ENCODE results near the gene MGAT1. TPM values are rescaled to one million over a fixed set of nuclear protein-coding genes. Genes with fewer than 3 reads are reported as not detected.
A peak's percentile ranks its signal among the peaks of the same experiment; 100 is the strongest.

Gene MGAT1
- total RNA-seq, 2 donors from 2014 or later, result 101 to 115 TPM

- Histone ChIP-seq H3K9ac (ENCODE audit: low read depth in 2 of 2, low read length in 2 of 2) (peak overlapping the region; percentile 59 to 88), H3K27ac (peak overlapping the region; percentile 99), H3K4me3 (peak overlapping the region; percentile 98), H3K36me3 (no peaks in the 10 kb centered on the region), H3K4me1 (peaks cover 27% of the 10 kb centered on the region), H3K9me3 (no peaks in the 10 kb centered on the region), H3K27me3 (no peaks in the 10 kb centered on the region)
- TF ChIP-seq CTCF (IDR thresholded peaks at IDR 0.05), result no peak
- DNase-seq, result peak; percentile 75
- intact Hi-C loops (cut with DNase I), result no loop called here
Observed at GRCh38 chr5:180803181-180804128, 849 bp upstream of the MGAT1 start.

GRCh38 chr5:180801596-180802324, 846 bp downstream of the MGAT1 start:
- no peak for DNase-seq
- H3K4me3 ChIP-seq, result peak overlapping the region; percentile 98
- H3K27me3 ChIP-seq, result no peaks in the 10 kb centered on the region
- intact Hi-C loops (cut with DNase I), result no loop called here
- peak overlapping the region; percentile 69 to 72 for H3K9ac ChIP-seq (ENCODE audit: low read depth in 2 of 2, low read length in 2 of 2)
- no peak for TF ChIP-seq CTCF (IDR thresholded peaks at IDR 0.05)
- peak overlapping the region; percentile 99 for H3K27ac ChIP-seq
- peaks cover 19% of the 10 kb centered on the region for H3K4me1 ChIP-seq
- H3K36me3 ChIP-seq, result no peaks in the 10 kb centered on the region
- H3K9me3 ChIP-seq, result no peaks in the 10 kb centered on the region

- intact Hi-C loops (cut with DNase I), result no loop called here
Observed at GRCh38 chr5:180799902-180800801, 2.5 kb downstream of the MGAT1 start.

GRCh38 chr5:180799194-180799593, 3.4 kb downstream of the MGAT1 start:
- intact Hi-C loops (cut with DNase I), result no loop called here
- no peak overlapping the region for H3K9ac ChIP-seq (ENCODE audit: low read depth in 2 of 2, low read length in 2 of 2)
- H3K4me3 ChIP-seq, result no peak overlapping the region

More at GRCh38 chr5:180799902-180800801, 2.5 kb downstream of the MGAT1 start:
- Histone ChIP-seq H3K27me3 (no peaks in the 10 kb centered on the region), H3K4me1 (peaks cover 13% of the 10 kb centered on the region), H3K9ac (ENCODE audit: low read depth in 2 of 2, low read length in 2 of 2) (peak overlapping the region in 1 of 2 donors; percentile 17), H3K9me3 (no peaks in the 10 kb centered on the region), H3K4me3 (no peak overlapping the region), H3K36me3 (no peaks in the 10 kb centered on the region), H3K27ac (no peak overlapping the region)
- no peak for TF ChIP-seq CTCF (IDR thresholded peaks at IDR 0.05)
- DNase-seq, result peak; percentile 16

More at GRCh38 chr5:180799194-180799593, 3.4 kb downstream of the MGAT1 start:
- peaks cover 13% of the 10 kb centered on the region for H3K4me1 ChIP-seq
- no peak overlapping the region for H3K27ac ChIP-seq
- peak; percentile 15 for TF ChIP-seq CTCF (IDR thresholded peaks at IDR 0.05)
- H3K27me3 ChIP-seq, result no peaks in the 10 kb centered on the region
- H3K36me3 ChIP-seq, result no peaks in the 10 kb centered on the region
- no peaks in the 10 kb centered on the region for H3K9me3 ChIP-seq
- DNase-seq, result peak; percentile 69
